HepG2 (cell line): ENCODE measurements around the gene IER5L. TPM values are rescaled to one million over a fixed set of nuclear protein-coding genes. Genes with fewer than 3 reads are reported as not detected.

Experiments used
- ASH2L ChIP-seq: fragments of 300-600, 200-600 bp; sonication (generic); IDR thresholded peaks from 2 replicates; pipeline ENCODE4 v1.7.0; 2017; ENCODE audit warnings: low read depth, mild to moderate bottlenecking, moderate library complexity, mixed read lengths, low read length; ENCODE audit not compliant: insufficient read length
- CBX2 ChIP-seq, 2 experiments: fragments of 200-600 bp in 1 of 2; sonication (generic); formaldehyde crosslinking in 1 of 2; IDR thresholded peaks; 2 replicates each; pipeline versions ENCODE4 v1.7.0 to v1.8.1; 2018 to 2022; ENCODE audit warnings: low read depth in 2 of 2, low read length in 1 of 2, mild to moderate bottlenecking in 1 of 2, missing genetic modification reagents in 1 of 2
- EHMT2 ChIP-seq: fragments of 200-600 bp; sonication (generic); IDR thresholded peaks from 2 replicates; pipeline ENCODE4 v1.7.0; 2017; ENCODE audit warnings: antibody characterized with exemption, low read depth, low read length, borderline replicate concordance
- FOXJ3 ChIP-seq: sonication (generic); formaldehyde crosslinking; IDR thresholded peaks from 2 replicates; pipeline ENCODE4 v1.4.0; 2020; ENCODE audit warnings: missing genetic modification reagents, mild to moderate bottlenecking, borderline replicate concordance
- HDAC1 ChIP-seq: sonication (generic); formaldehyde crosslinking; IDR thresholded peaks from 2 replicates; pipeline ENCODE4 v1.5.1; 2020; ENCODE audit warnings: mild to moderate bottlenecking, missing genetic modification reagents
- HOXA5 ChIP-seq: sonication (generic); formaldehyde crosslinking; IDR thresholded peaks from 2 replicates; pipeline ENCODE4 v1.4.0; 2020; ENCODE audit warnings: missing genetic modification reagents
- MIER3 ChIP-seq: IDR thresholded peaks from 2 replicates; pipeline ENCODE4 v1.6.1; 2016; ENCODE audit warnings: missing compliant biosample characterization, borderline replicate concordance
- PCBP1 ChIP-seq: fragments of 200-400 bp; formaldehyde crosslinking; IDR thresholded peaks from 2 replicates; pipeline ENCODE4 v1.6.1; 2017; ENCODE audit warnings: mild to moderate bottlenecking, low read depth, low read length, borderline replicate concordance
- RBFOX2 ChIP-seq: fragments of 200-400 bp; formaldehyde crosslinking; IDR thresholded peaks from 2 replicates; pipeline ENCODE4 v1.6.1; 2017; ENCODE audit warnings: low read depth, mild to moderate bottlenecking, low read length
- REPIN1 ChIP-seq: sonication (generic); formaldehyde crosslinking; IDR thresholded peaks from 2 replicates; pipeline ENCODE4 v1.8.0; 2022; ENCODE audit warnings: missing genetic modification reagents, low read depth, mild to moderate bottlenecking, borderline replicate concordance
- SPEN ChIP-seq: sonication (generic); formaldehyde crosslinking; IDR thresholded peaks from 2 replicates; pipeline ENCODE4 v1.5.1; 2020; ENCODE audit warnings: low read depth, mild to moderate bottlenecking, missing genetic modification reagents
- ZEB1 ChIP-seq: IDR thresholded peaks from 2 replicates; pipeline ENCODE4 v1.6.1; 2012; ENCODE audit warnings: mild to moderate bottlenecking, low read depth, inconsistent platforms; ENCODE audit not compliant: insufficient replicate concordance
- ZKSCAN1 ChIP-seq: fragments of 150-350 bp; IDR thresholded peaks from 2 replicates; pipeline ENCODE4 v1.6.1; 2014; ENCODE audit warnings: low read length
- ZNF101 ChIP-seq: sonication (generic); formaldehyde crosslinking; IDR thresholded peaks from 2 replicates; pipeline ENCODE4 v1.4.0; 2020; ENCODE audit warnings: mild to moderate bottlenecking, low read depth, missing genetic modification reagents, borderline replicate concordance
- ZNF230 ChIP-seq: sonication (generic); formaldehyde crosslinking; IDR thresholded peaks from 2 replicates; pipeline ENCODE4 v1.4.0; 2020; ENCODE audit warnings: mild to moderate bottlenecking, missing genetic modification reagents
- ZNF407 ChIP-seq: sonication (generic); formaldehyde crosslinking; IDR thresholded peaks from one replicate; pipeline ENCODE4 v1.5.1; 2020; ENCODE audit warnings: mild to moderate bottlenecking, missing genetic modification reagents; ENCODE audit errors: not compliant biosample characterization
- ZNF446 ChIP-seq: sonication (generic); formaldehyde crosslinking; IDR thresholded peaks from 2 replicates; pipeline ENCODE4 v1.5.0; 2020; ENCODE audit warnings: mild to moderate bottlenecking, missing genetic modification reagents
- ZZZ3 ChIP-seq: sonication (generic); formaldehyde crosslinking; IDR thresholded peaks from 2 replicates; pipeline ENCODE4 v1.4.0; 2020; ENCODE audit warnings: missing genetic modification reagents, mild to moderate bottlenecking, borderline replicate concordance
- polyA plus RNA-seq, 8 experiments: library from polyadenylated mRNA; depleted of rRNA in 3 of 8; stranded (reverse) in 7 of 8; unstranded in 1 of 8; fragments of >200 nt; fragmentation: Illumina TruSeq in 4 of 8; extraction: Trizol in 4 of 8; gene quantifications; 2 replicates each; pipeline versions ENCODE4 v1.2.1 to v1.2.3, GENCODE V29; 2011 to 2016; ENCODE audit warnings: low read depth in 4 of 8, missing spikeins in 1 of 8, mixed read lengths in 1 of 8; ENCODE audit not compliant: insufficient read depth in 1 of 8
- total RNA-seq, 5 experiments: library from RNA; depleted of rRNA; stranded (reverse); fragments of >200 nt; fragmentation: Illumina TruSeq; extraction: Trizol; gene quantifications; 2 replicates each; pipeline ENCODE4 v1.2.3, GENCODE V29; 2016; ENCODE audit warnings: low read depth in 1 of 5
- TF ChIP-seq, protein P1 (sequence below): sonication (generic); formaldehyde crosslinking; IDR thresholded peaks from 2 replicates; pipeline ENCODE4 v1.8.0; 2022; ENCODE audit warnings: mild to moderate bottlenecking, missing genetic modification reagents; ENCODE audit not compliant: insufficient replicate concordance

Gene IER5L
- total and polyA plus RNA-seq, 2 of the 13 experiments (the other 11 are each of a cell fraction or from before 2014, with no cell fraction given) = 1.8 to 3.3 TPM

GRCh38 chr9:129139233-129139992 lies 38.6 kb downstream of the IER5L start (continued):
- TF ChIP-seq ZEB1 (peak; percentile 6), ZZZ3 (no peak), REPIN1 (CRISPR knock-in tag) (peak; percentile 2; the same call in 1 of the 2 replicates), ZNF230 (CRISPR knock-in tag) (no peak), HDAC1 (CRISPR knock-in tag) (no peak; the same call in 1 of the 2 replicates), ZNF407 (no peak), ZNF446 (CRISPR knock-in tag) (no peak), RBFOX2 (no peak), SPEN (CRISPR knock-in tag) (no peak), FOXJ3 (CRISPR knock-in tag) (no peak; the same call in 1 of the 2 replicates), ASH2L (peak; percentile 31), MIER3 (CRISPR knock-in tag) (no peak; the same call in 1 of the 2 replicates), ZNF101 (CRISPR knock-in tag) (no peak), PCBP1 (no peak), HOXA5 (CRISPR knock-in tag) (no peak), ZKSCAN1 (no peak), EHMT2 (no peak), CBX2 (IDR thresholded peaks at IDR 0.05; ENCODE audit: low read depth, low read length) (no peak), CBX2 (CRISPR knock-in tag; IDR thresholded peaks at IDR 0.05; ENCODE audit: low read depth) (no peak)
- TF ChIP-seq, protein P1, sequence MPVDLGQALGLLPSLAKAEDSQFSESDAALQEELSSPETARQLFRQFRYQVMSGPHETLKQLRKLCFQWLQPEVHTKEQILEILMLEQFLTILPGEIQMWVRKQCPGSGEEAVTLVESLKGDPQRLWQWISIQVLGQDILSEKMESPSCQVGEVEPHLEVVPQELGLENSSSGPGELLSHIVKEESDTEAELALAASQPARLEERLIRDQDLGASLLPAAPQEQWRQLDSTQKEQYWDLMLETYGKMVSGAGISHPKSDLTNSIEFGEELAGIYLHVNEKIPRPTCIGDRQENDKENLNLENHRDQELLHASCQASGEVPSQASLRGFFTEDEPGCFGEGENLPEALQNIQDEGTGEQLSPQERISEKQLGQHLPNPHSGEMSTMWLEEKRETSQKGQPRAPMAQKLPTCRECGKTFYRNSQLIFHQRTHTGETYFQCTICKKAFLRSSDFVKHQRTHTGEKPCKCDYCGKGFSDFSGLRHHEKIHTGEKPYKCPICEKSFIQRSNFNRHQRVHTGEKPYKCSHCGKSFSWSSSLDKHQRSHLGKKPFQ (CRISPR knock-in tag) = no peak
